Lower leg skin (tissue), 4 donors: Measurements from ENCODE around the gene TDRD9. TPM values are rescaled to one million over a fixed set of nuclear protein-coding genes. Genes with fewer than 3 reads are reported as not detected.

Experiments used
- DNase-seq, 2 donors: peaks; one replicate each; pipeline ENCODE4 v3.0.0-alpha.2; 2019; ENCODE audit warnings: low spot score in 2 of 2
- H3K4me3 ChIP-seq: fragments of 200-600 bp; sonication (generic); 2 replicates; pipeline ENCODE4 v1.5.1; 2017; ENCODE audit warnings: mild to moderate bottlenecking, low read depth; ENCODE audit not compliant: poor library complexity, severe bottlenecking
- POLR2A ChIP-seq, 2 donors: fragments of 450-650 bp; IDR thresholded peaks; one replicate each; pipeline ENCODE4 v1.6.1; 2016 to 2017; ENCODE audit warnings: antibody characterized with exemption in 2 of 2, mild to moderate bottlenecking in 1 of 2, moderate library complexity in 1 of 2
- WGBS, 2 donors: methylation state at CpG; one replicate each; pipeline ENCODE4 v1.1.5; 2018; 5-methylcytosine and 5-hydroxymethylcytosine counted together
- intact Hi-C: fragments of 100-400 bp; cut with DNase I; formaldehyde crosslinking; loops from one replicate; pipeline ENCODE4 v1.15.0; 2023; ENCODE audit warnings: low total_unique reads
- total RNA-seq, 4 donors: library from RNA; depleted of rRNA; stranded (reverse); fragments of >200 nt; gene quantifications; one replicate each; pipeline ENCODE4 v1.1.0, GENCODE V29; 2016
- TF ChIP-seq, protein P1 (sequence below), 3 donors: fragments of 450-650 bp; IDR thresholded peaks; one replicate each; pipeline ENCODE4 v1.5.1; 2016; ENCODE audit warnings: antibody characterized with exemption in 3 of 3, mild to moderate bottlenecking in 3 of 3, moderate library complexity in 2 of 3

The TDRD9 gene
- total RNA-seq, 4 donors from 2014 or later = 0.15 to 0.49 (median 0.16) TPM

DNA sequence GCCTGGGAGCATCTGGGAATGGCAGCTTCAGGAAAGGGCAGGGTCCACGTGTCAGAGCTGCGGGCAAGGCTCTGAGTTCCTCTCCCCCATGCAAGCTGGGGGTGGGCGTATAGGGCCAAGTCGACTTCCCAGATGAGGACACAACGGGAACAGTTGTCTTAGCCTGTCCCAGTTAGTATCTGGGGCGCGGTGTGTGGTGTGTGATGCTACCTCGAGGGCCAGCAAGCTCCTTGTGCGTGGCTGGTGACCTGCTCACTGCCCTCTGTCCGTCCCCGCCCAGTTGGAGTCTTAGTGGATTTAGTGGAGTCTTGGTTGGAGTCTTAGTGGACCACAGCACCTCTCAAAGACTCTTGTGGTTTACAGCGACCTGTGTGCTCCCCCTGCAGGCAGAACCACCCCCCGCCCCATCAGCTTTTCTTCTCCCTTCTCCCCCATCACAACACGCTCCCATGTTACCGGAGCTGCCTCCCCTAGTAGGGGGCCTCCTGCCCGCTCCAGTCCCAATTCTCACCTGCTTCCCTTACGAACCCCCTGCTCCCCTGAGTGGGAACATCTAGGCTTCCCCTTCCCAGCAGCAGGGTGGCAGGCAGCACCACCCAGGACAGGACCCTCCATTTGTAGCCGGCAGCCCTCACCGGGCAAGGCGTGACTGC lies 165.9 kb downstream of the TDRD9 start:
- intact Hi-C loops = no loop called here
- no peak for DNase-seq
- H3K4me3 ChIP-seq = no peak overlapping the region
- TF ChIP-seq, protein P1, sequence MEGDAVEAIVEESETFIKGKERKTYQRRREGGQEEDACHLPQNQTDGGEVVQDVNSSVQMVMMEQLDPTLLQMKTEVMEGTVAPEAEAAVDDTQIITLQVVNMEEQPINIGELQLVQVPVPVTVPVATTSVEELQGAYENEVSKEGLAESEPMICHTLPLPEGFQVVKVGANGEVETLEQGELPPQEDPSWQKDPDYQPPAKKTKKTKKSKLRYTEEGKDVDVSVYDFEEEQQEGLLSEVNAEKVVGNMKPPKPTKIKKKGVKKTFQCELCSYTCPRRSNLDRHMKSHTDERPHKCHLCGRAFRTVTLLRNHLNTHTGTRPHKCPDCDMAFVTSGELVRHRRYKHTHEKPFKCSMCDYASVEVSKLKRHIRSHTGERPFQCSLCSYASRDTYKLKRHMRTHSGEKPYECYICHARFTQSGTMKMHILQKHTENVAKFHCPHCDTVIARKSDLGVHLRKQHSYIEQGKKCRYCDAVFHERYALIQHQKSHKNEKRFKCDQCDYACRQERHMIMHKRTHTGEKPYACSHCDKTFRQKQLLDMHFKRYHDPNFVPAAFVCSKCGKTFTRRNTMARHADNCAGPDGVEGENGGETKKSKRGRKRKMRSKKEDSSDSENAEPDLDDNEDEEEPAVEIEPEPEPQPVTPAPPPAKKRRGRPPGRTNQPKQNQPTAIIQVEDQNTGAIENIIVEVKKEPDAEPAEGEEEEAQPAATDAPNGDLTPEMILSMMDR (IDR thresholded peaks at IDR 0.05) = no peak
- no peak for TF ChIP-seq POLR2A (IDR thresholded peaks at IDR 0.05)
- 51 to 54% methylated on average over 20 of the region's 20 CpGs for WGBS, 2 donors

DNA sequence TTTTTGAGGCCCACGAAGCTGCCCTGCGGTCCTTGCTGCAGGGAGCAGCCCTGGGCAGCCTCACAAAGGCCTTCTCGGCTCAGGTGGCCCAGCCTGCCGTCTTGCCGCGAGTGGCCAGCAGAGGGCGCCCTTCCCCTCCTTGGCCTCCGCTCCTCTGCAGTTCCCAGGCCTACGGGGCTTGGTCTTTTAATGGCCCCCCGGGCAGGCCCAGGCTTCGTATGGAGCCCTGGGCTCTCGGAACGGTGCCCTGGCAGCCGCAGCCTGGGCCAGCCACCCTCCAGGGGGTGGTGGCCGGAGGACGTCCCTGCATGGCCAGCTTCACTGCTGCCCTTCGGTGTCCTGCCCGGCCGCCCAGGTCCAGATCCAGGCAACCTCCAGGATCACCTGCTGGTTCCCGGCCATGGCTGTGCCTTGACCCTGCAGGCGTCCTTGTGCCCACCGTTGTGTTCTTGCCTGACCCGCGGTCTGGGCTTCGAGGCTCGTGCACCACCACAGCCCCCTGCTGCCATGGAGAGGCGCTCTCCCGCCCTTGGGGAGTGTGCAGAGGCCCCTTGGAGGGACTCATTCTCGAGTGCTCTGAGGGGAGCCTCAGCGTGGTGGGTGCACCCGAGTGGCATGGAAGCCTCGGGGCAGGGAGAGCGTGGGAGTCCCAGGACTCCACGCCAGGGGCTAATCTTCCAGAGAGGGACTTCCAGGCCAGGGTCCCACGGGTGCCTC lies 166.6 kb downstream of the TDRD9 start:
- no peak overlapping the region for H3K4me3 ChIP-seq
- no peak for DNase-seq
- intact Hi-C loops = no loop called here
- WGBS, 2 donors = 37 to 53% methylated on average over 22 to 33 of the region's 35 CpGs
- TF ChIP-seq POLR2A (IDR thresholded peaks at IDR 0.05) = no peak
- TF ChIP-seq, protein P1 (IDR thresholded peaks at IDR 0.05) = peak in 1 of 3 donors; percentile 47

DNA sequence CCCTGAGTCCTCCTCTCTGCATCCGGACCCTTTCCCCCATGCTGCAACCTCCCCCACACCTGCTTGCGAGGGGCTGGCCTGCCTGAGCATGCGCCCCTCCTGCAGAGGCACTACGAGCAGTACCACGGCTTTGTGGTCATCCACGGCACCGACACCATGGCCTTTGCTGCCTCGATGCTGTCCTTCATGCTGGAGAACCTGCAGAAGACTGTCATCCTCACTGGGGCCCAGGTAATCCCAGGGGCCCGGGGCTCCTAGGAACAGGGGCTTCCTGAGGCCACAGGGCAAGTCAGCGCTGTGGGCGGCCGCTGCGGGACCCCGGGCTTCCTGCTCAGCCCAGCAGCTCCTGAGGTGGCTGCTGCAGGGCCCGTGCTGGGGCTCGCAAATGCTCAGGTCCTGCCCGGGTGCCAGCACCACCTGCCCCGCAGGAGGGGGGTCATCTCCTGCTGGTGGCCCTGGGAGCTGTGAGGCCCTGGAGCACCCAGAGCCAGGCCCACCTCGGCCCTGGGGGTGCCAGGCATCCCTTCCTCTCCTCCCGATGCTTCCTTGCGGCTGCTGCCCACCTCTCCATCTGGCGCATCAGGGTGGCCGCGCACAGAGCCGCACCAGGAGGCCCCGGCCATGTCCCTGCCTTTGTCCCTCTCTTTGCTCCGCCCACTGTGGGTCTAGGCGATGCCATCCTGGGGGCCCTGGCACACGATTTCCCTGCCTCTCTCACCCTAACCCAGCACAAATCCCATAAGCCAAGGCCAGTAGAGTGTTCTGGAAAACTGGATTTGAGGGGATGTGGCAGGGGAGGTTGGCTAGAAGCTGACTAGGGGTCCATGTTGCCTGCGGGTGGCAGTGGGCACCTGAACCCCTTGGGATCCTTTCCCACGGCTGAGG lies 167.4 kb downstream of the TDRD9 start:
- intact Hi-C loops = no loop called here
- 89 to 91% methylated on average over 21 to 31 of the region's 31 CpGs for WGBS, 2 donors

DNA sequence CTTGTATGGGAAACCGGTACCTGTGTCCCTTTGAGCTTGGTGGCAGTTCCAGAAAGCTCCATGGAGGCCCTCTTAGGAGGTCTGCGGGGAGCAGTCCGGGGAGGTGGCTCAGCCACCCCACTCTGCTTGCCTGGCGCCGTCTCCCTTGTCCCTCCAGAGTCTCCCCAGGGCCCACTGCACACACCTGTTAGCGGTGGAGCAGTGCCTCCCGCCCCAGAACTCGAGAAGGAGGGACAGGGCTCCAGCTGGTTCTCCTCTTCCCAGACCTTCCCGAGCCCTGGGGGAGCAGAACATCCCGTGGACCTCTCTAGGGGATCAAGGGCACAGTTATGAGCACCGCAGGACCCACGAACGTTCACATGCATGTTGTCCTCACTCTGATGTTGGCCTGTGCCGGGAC lies 168.1 kb downstream of the TDRD9 start:
- 86% methylated on average over 13 of the region's 14 CpGs for WGBS, 2 donors
- TF ChIP-seq, protein P1 (IDR thresholded peaks at IDR 0.05) = no peak
- no peak for TF ChIP-seq POLR2A (IDR thresholded peaks at IDR 0.05)
- intact Hi-C loops = no loop called here
- H3K4me3 ChIP-seq = no peak overlapping the region
- DNase-seq = no peak

More for the DNA sequence above, 167.4 kb downstream of the TDRD9 start:
- DNase-seq = no peak
- no peak for TF ChIP-seq POLR2A (IDR thresholded peaks at IDR 0.05)
- TF ChIP-seq, protein P1 (IDR thresholded peaks at IDR 0.05) = no peak
- no peak overlapping the region for H3K4me3 ChIP-seq

DNA sequence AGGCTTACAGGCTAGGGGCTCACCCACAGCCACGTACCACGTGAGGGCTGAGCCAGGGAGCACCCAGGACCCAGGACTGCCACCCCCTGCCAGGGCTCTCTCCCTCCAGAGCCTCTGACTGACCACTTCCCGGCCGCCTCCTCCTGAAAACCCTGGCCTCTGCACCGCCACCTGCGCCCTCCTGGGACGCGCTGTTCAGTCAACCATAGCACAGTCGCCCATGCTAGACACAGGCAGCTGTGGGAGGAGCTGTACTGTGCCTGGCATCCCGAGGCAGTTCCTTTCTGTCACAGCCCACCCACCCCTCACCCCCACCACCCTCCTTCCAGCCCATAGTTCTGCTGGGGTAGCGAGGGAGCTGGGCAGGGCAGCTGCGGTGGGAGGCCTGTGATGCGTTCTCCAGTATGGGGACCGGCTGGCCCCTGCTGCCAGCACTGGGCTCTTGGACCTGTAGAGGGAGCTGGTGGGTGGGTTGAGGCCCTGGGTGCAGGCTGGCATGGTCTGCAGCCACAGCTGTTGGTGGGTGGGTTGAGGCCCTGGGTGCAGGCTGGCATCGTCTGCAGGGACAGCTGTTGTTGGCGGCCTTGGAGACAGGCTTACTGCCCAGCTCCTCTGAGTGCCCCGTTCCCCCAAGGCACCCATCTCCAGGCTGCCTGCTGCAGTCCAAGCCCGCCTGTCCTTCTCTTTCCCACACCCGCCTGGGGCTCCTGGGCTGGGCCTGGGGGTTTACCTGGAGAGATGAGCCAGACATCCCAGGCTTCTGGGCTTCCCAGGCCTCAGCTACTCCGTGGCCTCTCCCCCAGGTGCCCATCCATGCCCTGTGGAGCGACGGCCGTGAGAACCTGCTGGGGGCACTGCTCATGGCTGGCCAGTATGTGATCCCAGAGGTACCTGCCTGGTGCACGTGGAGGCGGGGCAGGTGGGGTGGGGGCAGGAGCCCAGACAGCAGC lies 168.8 kb downstream of the TDRD9 start:
- TF ChIP-seq, protein P1 (IDR thresholded peaks at IDR 0.05) = no peak
- no peak for TF ChIP-seq POLR2A (IDR thresholded peaks at IDR 0.05)
- DNase-seq = no peak
- intact Hi-C loops = no loop called here
- 72 to 74% methylated on average over 18 to 23 of the region's 25 CpGs for WGBS, 2 donors
- H3K4me3 ChIP-seq = no peak overlapping the region
